ENCODE data around the gene MGA.

MGA gene

DNA sequence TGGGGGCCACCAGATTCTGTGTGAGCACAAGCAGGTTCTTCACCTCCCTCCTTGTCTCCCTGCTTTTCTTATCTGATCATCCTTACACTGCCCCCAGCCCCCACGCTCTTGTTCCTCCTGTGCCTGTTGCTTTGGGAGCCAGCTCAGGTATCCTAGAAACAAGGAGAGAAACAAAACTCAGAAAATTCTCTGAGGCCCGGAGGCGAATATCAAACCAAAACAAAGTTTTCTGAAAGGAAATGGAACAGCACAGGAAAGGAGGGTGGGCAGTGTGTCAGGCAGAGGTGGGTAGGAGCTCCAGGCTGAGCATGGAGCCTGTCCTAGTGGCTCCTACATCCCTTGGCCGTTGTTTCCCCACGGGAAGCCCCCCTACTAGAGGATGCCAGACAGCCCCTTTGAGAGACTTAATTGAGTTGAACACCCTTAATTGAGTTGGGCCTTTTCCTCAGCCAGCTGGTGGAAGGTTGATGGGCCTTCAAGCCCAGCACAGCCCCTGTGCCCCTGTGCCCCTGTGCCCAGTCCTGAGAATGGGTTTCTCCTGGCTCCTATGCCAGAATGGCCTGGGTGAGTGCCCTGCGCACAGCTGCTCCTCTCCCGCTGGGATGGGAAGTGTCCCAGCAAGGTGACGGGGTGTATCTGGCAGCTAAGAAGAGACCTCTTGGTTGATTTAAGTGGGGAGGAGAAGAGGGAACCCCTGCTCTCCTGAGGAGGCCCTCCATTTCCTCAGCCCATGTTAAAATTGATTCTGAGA is 144.9 kb downstream of the MGA start:
- FAIRE-seq (no peak), DNase-seq (ENCODE audit: insufficient read length, low spot score) (no peak)
- TF ChIP-seq, protein P1, sequence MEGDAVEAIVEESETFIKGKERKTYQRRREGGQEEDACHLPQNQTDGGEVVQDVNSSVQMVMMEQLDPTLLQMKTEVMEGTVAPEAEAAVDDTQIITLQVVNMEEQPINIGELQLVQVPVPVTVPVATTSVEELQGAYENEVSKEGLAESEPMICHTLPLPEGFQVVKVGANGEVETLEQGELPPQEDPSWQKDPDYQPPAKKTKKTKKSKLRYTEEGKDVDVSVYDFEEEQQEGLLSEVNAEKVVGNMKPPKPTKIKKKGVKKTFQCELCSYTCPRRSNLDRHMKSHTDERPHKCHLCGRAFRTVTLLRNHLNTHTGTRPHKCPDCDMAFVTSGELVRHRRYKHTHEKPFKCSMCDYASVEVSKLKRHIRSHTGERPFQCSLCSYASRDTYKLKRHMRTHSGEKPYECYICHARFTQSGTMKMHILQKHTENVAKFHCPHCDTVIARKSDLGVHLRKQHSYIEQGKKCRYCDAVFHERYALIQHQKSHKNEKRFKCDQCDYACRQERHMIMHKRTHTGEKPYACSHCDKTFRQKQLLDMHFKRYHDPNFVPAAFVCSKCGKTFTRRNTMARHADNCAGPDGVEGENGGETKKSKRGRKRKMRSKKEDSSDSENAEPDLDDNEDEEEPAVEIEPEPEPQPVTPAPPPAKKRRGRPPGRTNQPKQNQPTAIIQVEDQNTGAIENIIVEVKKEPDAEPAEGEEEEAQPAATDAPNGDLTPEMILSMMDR (IDR thresholded peaks at IDR 0.05; ENCODE audit: insufficient read depth, missing control alignments), result no peak

DNA sequence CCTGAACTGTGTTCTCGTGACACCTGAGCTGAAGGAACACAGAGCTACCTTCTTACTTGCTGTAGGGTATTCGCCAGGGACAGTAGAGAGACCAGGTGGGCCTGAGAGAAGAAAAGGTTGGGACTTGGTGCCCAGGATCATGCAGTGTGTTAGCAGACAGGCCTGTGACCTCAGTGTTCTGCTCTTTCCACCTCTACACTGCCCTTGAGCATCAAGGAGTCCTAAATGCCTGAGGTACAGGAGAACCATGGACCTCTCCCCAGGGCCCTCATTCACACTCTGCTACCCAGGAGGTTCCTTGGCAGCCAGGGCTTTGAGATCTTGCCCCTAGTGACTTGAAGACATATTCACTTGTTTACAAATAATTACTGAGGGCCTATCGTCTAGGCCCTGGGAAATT is 145.5 kb downstream of the MGA start:
- no peak for FAIRE-seq
- TF ChIP-seq, protein P1 (IDR thresholded peaks at IDR 0.05; ENCODE audit: insufficient read depth, missing control alignments), result no peak
- DNase-seq (ENCODE audit: insufficient read length, low spot score), result no peak

DNA sequence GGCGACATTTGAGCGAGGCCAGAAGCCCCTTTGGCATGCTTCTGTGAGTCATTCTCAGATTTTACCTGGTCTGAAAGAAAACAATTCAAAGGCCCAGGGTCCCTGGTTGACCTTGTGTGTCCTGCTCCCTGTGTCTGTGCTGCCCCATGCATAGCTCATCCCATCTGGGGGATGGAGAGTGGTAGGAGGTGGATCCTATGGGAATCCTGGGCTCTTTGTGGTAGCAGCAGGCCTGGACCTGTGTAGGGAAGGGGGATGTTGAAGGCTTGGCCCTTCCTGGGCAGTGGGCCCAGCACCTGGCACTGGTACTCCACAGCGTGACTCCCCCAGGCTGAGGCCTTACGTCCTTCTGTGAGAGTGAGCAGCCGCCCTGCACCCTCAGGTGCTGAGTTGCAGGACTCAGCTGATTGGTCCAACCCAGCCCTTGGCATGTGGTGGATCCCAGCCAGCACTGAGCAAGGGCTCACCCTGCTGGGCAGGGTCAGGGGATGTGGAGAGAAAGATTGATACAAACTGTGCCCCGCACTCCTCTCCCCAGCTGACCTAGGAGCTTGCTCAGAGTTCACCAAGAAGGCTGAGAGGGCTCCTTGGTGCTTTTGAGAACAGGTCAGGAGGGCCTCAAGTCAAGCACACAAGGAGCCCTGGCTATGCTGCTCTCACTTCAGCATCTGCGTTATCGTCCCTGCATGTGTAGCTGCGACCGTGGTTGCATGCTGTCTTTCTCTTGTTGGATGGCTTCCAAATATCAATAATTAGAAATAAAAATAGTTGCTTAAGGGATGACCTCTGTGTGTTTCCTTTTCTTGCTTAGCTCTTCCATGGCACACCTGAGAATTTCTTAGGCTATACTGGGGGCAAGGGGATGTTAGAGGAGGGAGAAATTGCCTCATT is 146.3 kb downstream of the MGA start:
- FAIRE-seq, result no peak
- DNase-seq (ENCODE audit: insufficient read length, low spot score), result no peak
- TF ChIP-seq, protein P1 (IDR thresholded peaks at IDR 0.05; ENCODE audit: insufficient read depth, missing control alignments), result no peak

DNA sequence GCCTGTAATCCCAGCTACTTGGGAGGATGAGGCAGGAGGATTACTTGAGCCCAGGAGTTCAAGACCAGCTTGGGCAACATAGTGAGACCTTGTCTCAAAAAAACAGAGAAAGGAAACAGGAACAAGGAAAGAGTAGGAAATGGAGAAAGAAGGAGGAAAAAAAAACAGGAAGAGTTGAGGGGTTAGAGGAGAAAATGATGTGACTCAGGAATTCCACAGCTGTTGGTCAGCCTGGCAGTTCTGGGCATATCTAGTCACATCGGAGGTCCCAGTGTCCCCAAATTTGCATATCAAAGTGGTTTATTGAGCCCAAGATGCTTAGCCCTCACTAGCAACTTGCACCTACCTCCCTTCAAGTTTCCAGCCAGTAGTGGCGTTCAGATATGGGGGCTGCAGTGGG is 148.9 kb downstream of the MGA start:
- TF ChIP-seq, protein P1 (IDR thresholded peaks at IDR 0.05; ENCODE audit: insufficient read depth, missing control alignments), result no peak
- DNase-seq (ENCODE audit: insufficient read length, low spot score) (no peak), FAIRE-seq (no peak)

DNA sequence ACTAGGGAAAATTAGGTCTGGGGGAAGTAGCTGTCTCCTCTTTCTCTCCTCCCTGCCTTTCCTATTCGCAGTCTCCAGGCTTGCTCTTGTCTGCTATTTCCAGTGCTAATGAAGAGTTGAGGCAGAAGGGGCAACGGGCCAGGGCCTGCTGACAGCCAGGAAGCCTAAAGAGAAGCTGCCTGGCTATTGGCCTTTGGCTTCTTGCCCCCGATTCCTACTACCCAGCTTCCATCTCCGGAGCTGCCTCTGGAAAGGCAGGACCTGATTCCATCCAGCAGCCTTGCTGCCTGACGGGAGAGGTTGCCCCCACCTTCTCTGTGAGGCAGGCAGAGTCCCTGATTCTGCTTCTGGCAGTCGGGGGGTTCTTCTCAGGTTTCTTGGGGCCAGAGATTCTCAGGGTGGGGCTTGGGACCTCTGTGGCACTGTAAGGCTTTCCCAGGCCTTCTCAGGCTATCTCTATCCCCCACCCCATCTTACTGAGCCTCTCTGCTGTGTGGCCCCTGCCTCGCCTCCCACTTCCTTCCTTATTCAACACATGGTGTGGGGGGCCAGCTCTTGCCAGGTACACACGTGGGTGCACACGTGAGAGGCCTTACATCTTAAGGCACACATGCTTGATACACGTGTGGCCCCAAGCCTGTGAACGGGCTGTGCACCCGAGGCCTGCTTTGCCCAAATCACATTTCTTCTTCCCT is 149.5 kb downstream of the MGA start:
- FAIRE-seq, result no peak
- TF ChIP-seq, protein P1 (IDR thresholded peaks at IDR 0.05; ENCODE audit: insufficient read depth, missing control alignments), result no peak
- no peak for DNase-seq (ENCODE audit: insufficient read length, low spot score)

DNA sequence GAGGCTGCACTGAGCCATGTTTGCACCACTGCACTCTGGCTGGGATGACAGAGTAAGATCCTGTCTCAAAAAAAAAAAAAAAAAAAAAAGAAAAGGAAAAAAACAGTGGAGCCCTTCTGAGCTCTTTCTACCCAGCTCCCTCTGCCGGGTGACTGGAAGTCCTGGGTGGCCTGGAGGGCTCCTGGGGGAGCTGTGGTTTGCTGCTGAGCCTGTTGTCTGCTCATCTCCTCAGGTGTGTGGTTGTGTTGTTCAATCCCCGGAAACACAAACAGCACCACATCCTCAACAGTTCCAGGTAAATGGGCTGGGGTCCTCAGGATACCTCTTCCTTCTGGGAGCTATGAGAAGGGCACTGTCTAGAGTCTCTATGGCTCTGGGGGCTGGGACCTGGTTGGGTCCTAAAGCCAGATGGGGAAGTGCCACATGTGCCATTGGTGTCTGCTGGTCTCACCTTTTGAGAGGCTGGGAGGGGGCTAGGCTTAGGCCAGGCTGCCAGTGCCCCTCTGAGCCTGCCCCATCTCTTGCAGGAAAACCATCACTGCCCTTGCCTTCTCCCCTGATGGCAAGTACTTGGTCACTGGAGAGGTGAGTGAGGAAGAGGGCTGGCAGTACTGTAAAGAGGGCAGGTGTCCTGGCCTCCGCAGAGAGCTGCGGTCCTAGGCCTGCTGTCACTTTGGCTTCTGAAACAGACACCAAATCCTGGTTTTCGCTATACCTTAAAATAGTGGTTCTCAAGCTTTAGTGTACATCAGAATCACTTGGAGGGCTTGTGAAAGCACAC is 150.6 kb downstream of the MGA start:
- FAIRE-seq (no peak), DNase-seq (ENCODE audit: insufficient read length, low spot score) (no peak)
- TF ChIP-seq, protein P1 (IDR thresholded peaks at IDR 0.05; ENCODE audit: insufficient read depth, missing control alignments), result no peak

All from D721Med (cell line).